ENCODE measurements around the gene SPEF1.

Gene SPEF1

DNA sequence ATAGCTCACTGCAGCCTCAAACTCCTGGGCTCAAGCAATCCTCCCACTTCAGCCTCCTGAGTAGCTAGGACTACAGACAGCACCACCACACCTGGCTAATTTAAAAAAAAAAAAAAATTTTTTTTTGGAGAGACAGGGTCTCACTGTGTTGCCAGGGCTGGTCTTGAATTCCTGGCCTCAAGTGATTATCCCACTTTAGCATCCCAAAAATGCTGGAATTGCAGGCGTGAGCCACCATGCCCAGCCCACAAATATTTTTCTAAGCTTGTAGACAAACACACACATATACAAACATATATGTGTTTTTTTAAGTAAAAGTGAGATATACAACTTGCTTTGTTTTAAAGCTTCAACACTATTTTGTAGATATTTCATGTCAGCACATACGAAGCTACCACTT lies 38.0 kb downstream of the SPEF1 start:
- no peak overlapping the region for H3K27ac ChIP-seq
- no peak overlapping the region for H3K4me2 ChIP-seq (ENCODE audit: low read length)
- H3K36me3 ChIP-seq (ENCODE audit: control insufficient read depth, insufficient read depth, low read length) = no peaks in the 10 kb centered on the region
- H3K79me2 ChIP-seq = no peaks in the 10 kb centered on the region
- no peaks in the 10 kb centered on the region for H3K9me3 ChIP-seq (ENCODE audit: control insufficient read depth, low read length)
- no peak overlapping the region for H2AFZ ChIP-seq
- H3K27me3 ChIP-seq (ENCODE audit: control insufficient read depth, insufficient read depth, low read length) = no peaks in the 10 kb centered on the region
- TF ChIP-seq, protein P1, sequence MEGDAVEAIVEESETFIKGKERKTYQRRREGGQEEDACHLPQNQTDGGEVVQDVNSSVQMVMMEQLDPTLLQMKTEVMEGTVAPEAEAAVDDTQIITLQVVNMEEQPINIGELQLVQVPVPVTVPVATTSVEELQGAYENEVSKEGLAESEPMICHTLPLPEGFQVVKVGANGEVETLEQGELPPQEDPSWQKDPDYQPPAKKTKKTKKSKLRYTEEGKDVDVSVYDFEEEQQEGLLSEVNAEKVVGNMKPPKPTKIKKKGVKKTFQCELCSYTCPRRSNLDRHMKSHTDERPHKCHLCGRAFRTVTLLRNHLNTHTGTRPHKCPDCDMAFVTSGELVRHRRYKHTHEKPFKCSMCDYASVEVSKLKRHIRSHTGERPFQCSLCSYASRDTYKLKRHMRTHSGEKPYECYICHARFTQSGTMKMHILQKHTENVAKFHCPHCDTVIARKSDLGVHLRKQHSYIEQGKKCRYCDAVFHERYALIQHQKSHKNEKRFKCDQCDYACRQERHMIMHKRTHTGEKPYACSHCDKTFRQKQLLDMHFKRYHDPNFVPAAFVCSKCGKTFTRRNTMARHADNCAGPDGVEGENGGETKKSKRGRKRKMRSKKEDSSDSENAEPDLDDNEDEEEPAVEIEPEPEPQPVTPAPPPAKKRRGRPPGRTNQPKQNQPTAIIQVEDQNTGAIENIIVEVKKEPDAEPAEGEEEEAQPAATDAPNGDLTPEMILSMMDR (IDR thresholded peaks at IDR 0.05) = no peak
- H3K4me1 ChIP-seq = peaks cover 34% of the 10 kb centered on the region
- no peak overlapping the region for H3K9ac ChIP-seq
- H3K4me3 ChIP-seq (ENCODE audit: low read depth, low read length) = no peak overlapping the region

DNA sequence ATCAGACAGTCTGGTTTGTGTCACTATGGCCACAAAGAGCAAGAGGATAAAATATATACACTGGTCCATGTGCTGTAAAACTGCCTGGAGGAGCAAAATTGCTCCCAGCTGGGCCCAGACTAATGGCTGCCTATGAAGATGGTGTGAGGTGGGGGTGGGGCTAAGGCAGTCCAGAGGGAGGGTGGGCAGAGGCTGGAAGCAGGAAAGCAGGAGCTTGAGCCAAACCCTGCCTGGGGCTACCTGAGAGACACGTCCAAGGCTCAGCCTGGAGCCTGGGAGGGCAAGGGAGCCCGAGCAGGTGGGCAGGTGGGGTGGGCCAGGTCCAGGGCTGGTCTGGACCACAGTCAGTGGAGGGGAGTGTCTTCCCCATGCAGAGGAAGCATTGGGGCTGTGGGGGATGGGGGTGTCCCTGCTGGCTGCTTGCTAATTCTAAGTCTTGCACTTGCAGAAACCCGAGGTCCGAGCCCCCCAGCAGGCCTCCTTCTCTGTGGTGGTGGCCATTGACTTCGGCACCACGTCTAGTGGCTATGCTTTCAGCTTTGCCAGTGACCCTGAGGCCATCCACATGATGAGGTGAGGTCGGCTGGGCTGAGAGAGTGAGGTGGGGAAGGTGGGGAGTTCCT lies 39.3 kb downstream of the SPEF1 start:
- H3K79me2 ChIP-seq = no peaks in the 10 kb centered on the region
- H3K9me3 ChIP-seq (ENCODE audit: control insufficient read depth, low read length) = no peaks in the 10 kb centered on the region
- no peaks in the 10 kb centered on the region for H3K27me3 ChIP-seq (ENCODE audit: control insufficient read depth, insufficient read depth, low read length)
- TF ChIP-seq, protein P1 (IDR thresholded peaks at IDR 0.05) = no peak
- H3K36me3 ChIP-seq (ENCODE audit: control insufficient read depth, insufficient read depth, low read length) = no peaks in the 10 kb centered on the region
- no peak overlapping the region for H2AFZ ChIP-seq
- no peak overlapping the region for H3K4me3 ChIP-seq (ENCODE audit: low read depth, low read length)
- H3K27ac ChIP-seq = no peak overlapping the region
- peaks cover 44% of the 10 kb centered on the region for H3K4me1 ChIP-seq
- H3K4me2 ChIP-seq (ENCODE audit: low read length) = no peak overlapping the region
- no peak overlapping the region for H3K9ac ChIP-seq

DNA sequence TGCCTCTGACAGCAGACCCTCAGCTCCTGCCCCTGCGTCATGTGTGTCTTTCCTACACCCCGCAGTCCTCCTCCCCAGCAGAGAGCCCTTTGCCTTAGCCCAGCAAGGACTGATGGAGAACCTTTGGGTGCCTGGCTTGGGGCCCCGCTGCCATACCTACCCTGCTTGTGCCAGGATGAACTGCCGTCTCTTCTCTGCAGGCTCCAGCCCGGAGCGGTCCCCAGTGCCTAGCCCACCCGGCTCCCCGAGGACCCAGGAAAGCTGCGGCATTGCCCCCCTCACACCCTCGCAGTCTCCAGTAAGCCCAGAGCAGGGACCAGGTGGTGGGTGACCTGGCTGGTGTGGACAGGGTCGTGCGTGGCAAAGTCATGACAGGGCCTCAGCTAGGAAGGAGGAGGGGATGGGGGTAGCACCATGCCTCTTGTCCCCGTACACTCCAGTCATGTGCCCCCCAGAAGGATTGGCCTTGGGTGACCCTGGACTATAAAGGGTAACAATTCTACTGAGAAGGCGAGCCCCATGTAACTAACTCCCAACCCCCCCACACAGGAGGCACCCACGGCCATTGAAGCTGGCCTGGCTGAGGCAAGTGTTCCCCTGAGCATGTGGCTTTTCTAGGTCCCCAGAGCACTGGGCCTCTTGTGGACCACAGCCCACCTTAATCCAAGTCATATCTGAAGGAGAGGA lies 40.5 kb downstream of the SPEF1 start:
- no peak overlapping the region for H3K4me2 ChIP-seq (ENCODE audit: low read length)
- H3K79me2 ChIP-seq = no peaks in the 10 kb centered on the region
- no peaks in the 10 kb centered on the region for H3K27me3 ChIP-seq (ENCODE audit: control insufficient read depth, insufficient read depth, low read length)
- H3K4me1 ChIP-seq = peaks cover 41% of the 10 kb centered on the region
- no peak overlapping the region for H2AFZ ChIP-seq
- no peak overlapping the region for H3K9ac ChIP-seq
- no peak overlapping the region for H3K4me3 ChIP-seq (ENCODE audit: low read depth, low read length)
- peak overlapping the region; percentile 42 for H3K27ac ChIP-seq
- no peaks in the 10 kb centered on the region for H3K36me3 ChIP-seq (ENCODE audit: control insufficient read depth, insufficient read depth, low read length)
- TF ChIP-seq, protein P1 (IDR thresholded peaks at IDR 0.05) = no peak
- H3K9me3 ChIP-seq (ENCODE audit: control insufficient read depth, low read length) = no peaks in the 10 kb centered on the region

DNA sequence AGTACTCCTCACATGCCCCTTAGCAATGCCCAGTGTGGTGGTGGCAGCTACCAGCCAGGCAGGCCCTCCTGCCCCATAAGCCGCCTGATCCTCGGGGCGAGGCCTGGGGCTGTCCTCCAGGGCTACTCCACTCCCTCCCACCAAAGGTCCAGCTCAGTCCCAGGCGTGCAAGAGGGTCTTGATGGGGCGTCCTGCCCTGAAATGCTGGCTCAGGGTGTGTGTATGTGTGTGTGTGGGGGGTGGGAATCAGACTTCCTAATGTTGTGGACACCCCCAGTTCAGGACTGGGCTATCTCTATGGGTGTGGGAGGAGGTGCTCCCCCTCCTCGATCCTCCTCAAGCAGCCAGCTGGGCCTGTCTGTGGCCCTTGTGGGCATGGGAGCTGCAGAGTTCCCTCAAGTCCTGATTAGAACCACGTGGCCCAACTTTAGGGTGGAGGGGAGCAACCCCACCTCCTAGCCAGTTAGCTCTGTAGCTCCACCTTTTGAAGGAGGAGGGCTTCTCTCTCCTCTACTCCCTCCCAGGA lies 41.3 kb downstream of the SPEF1 start:
- Histone ChIP-seq H3K79me2 (no peaks in the 10 kb centered on the region), H3K9me3 (ENCODE audit: control insufficient read depth, low read length) (no peaks in the 10 kb centered on the region), H3K4me3 (ENCODE audit: low read depth, low read length) (no peak overlapping the region), H2AFZ (peak overlapping the region; percentile 79), H3K36me3 (ENCODE audit: control insufficient read depth, insufficient read depth, low read length) (no peaks in the 10 kb centered on the region), H3K4me1 (peaks cover 36% of the 10 kb centered on the region), H3K27ac (peak overlapping the region; percentile 42), H3K9ac (no peak overlapping the region), H3K27me3 (ENCODE audit: control insufficient read depth, insufficient read depth, low read length) (no peaks in the 10 kb centered on the region), H3K4me2 (ENCODE audit: low read length) (no peak overlapping the region)
- TF ChIP-seq, protein P1 (IDR thresholded peaks at IDR 0.05) = no peak

Measured in parathyroid adenoma (tissue), 2 donors.